A549 (cell line): ENCODE results near the gene RAD51B. TPM values are rescaled to one million over a fixed set of nuclear protein-coding genes. Genes with fewer than 3 reads are reported as not detected.

Source experiments
- ATAC-seq, 2 experiments: fragments of 200-7000 bp in 1 of 2; fragments of >200 bp in 1 of 2; cut with Nextera tagmentation in 1 of 2; cut with Tn5 transposase in 1 of 2; 3 replicates each; pipeline versions ENCODE4 v1.8.0 to v1.9.1; 2018 to 2020; ENCODE audit warnings: mild to moderate bottlenecking in 1 of 2, moderate library complexity in 1 of 2
- CTCF ChIA-PET: fragments of 300-600 bp; sonication (Branson Sonifier 250); formaldehyde crosslinking; extraction: SDS; loops from one replicate; lab custom pipeline; 2021; ENCODE audit warnings: antibody characterized with exemption, inconsistent platforms; lab: Yijun Ruan, JAX
- POLR2A ChIA-PET: fragments of 350-600 bp; formaldehyde crosslinking; extraction: SDS; loops from one replicate; lab custom pipeline; 2021; ENCODE audit warnings: antibody characterized with exemption, inconsistent platforms; lab: Yijun Ruan, JAX
- DNase-seq, 2 experiments: peaks; one replicate each; pipeline versions ENCODE4 v3.0.0 to v3.0.0-alpha.2; 2011 to 2016; ENCODE audit warnings: low read depth in 1 of 2, low spot score in 1 of 2
- FAIRE-seq: peaks from 2 replicates; lab custom pipeline; 2011; peaks lifted over from hg19 to GRCh38; lab: Jason Lieb, UNC
- H3K27ac ChIP-seq, 2 experiments: fragments of >200 bp; sonication (Bioruptor Twin); formaldehyde crosslinking; 3 replicates each; pipeline ENCODE4 v1.5.1; 2016 to 2017
- H3K4me1 ChIP-seq: fragments of >200 bp; sonication (Bioruptor Twin); formaldehyde crosslinking; 3 replicates; pipeline ENCODE4 v1.6.1; 2016
- H3K4me2 ChIP-seq: fragments of >200 bp; sonication (Bioruptor Twin); formaldehyde crosslinking; 3 replicates; pipeline ENCODE4 v1.6.1; 2016
- H3K4me3 ChIP-seq: fragments of >200 bp; sonication (Bioruptor Twin); formaldehyde crosslinking; 3 replicates; pipeline ENCODE4 v1.5.1; 2016
- H3K9me3 ChIP-seq: fragments of >200 bp; sonication (Bioruptor Twin); formaldehyde crosslinking; 3 replicates; pipeline ENCODE4 v1.6.1; 2016
- BHLHE40 ChIP-seq: IDR thresholded peaks from 2 replicates; pipeline ENCODE4 v1.6.1; 2012; ENCODE audit warnings: low read depth, low read length, inconsistent platforms
- CEBPB ChIP-seq, 2 experiments: fragments of >200 bp in 1 of 2; sonication (Bioruptor Twin) in 1 of 2; formaldehyde crosslinking in 1 of 2; IDR thresholded peaks; 2 replicates each; pipeline ENCODE4 v1.6.1; 2012 to 2016
- CTCF ChIP-seq: fragments of >200 bp; sonication (Bioruptor Twin); formaldehyde crosslinking; IDR thresholded peaks from 3 replicates; pipeline ENCODE4 v1.5.1; 2016
- EHF ChIP-seq: fragments of 250-450 bp; sonication (Bioruptor Pico); IDR thresholded peaks from 2 replicates; pipeline ENCODE4 v1.5.0; 2020; ENCODE audit warnings: mild to moderate bottlenecking
- HDAC2 ChIP-seq: fragments of 200-600 bp; sonication (generic); IDR thresholded peaks from 2 replicates; pipeline ENCODE4 v1.6.1; 2016
- HEYL ChIP-seq: fragments of 250-450 bp; sonication (Bioruptor Pico); IDR thresholded peaks from 2 replicates; pipeline ENCODE4 v1.8.0; 2021; ENCODE audit warnings: mild to moderate bottlenecking, moderate library complexity
- HOXB13 ChIP-seq: fragments of 250-450 bp; sonication (Bioruptor Pico); IDR thresholded peaks from 2 replicates; pipeline ENCODE4 v1.5.0; 2020; ENCODE audit warnings: low read depth, mild to moderate bottlenecking, moderate library complexity
- KDM1A ChIP-seq: fragments of 200-600 bp; sonication (generic); IDR thresholded peaks from 2 replicates; pipeline ENCODE4 v1.6.1; 2016; ENCODE audit warnings: low read depth, mild to moderate bottlenecking
- MAFK ChIP-seq: fragments of 450-650 bp; IDR thresholded peaks from 2 replicates; pipeline ENCODE4 v1.6.1; 2014; ENCODE audit not compliant: partially characterized antibody
- MAZ ChIP-seq: fragments of 150-350 bp; IDR thresholded peaks from 2 replicates; pipeline ENCODE4 v1.6.1; 2014; ENCODE audit warnings: antibody characterized with exemption, low read depth, low read length, borderline replicate concordance
- MYC ChIP-seq: IDR thresholded peaks from 2 replicates; pipeline ENCODE4 v1.6.1; 2012; ENCODE audit warnings: mild to moderate bottlenecking, inconsistent platforms, low read length, improper control_type of control experiment, borderline replicate concordance
- NFE2L2 ChIP-seq: fragments of 150-350 bp; conservative IDR thresholded peaks from 2 replicates; pipeline ENCODE4 v1.6.1; 2014; ENCODE audit warnings: low read length
- POLR2A ChIP-seq: IDR thresholded peaks from 2 replicates; pipeline ENCODE4 v1.6.1; 2012; ENCODE audit warnings: mild to moderate bottlenecking, low read length
- RARB ChIP-seq: fragments of 250-450 bp; sonication (Bioruptor Pico); IDR thresholded peaks from 2 replicates; pipeline ENCODE4 v1.8.0; 2021; ENCODE audit warnings: mild to moderate bottlenecking, moderate library complexity
- RNF2 ChIP-seq: fragments of 200-600 bp; sonication (generic); IDR thresholded peaks from 2 replicates; pipeline ENCODE4 v1.6.1; 2016; ENCODE audit warnings: low read depth, mild to moderate bottlenecking, antibody characterized with exemption, moderate library complexity, borderline replicate concordance
- SREBF2 ChIP-seq: fragments of 450-650 bp; IDR thresholded peaks from 2 replicates; pipeline ENCODE4 v1.6.1; 2014; ENCODE audit warnings: mild to moderate bottlenecking, moderate library complexity
- TP53 ChIP-seq: fragments of 250-450 bp; sonication (Bioruptor Pico); IDR thresholded peaks from 2 replicates; pipeline ENCODE4 v1.5.0; 2021; ENCODE audit warnings: mild to moderate bottlenecking, moderate library complexity
- WGBS: methylation state at CpG from one replicate; pipeline ENCODE4 v1.1.6; 2017; ENCODE audit errors: missing lambda C conversion rate; 5-methylcytosine and 5-hydroxymethylcytosine counted together
- polyA plus RNA-seq, 4 experiments: library from polyadenylated mRNA; depleted of rRNA in 3 of 4; stranded (reverse); fragments of >200 nt; fragmentation: RNase III in 1 of 4; extraction: RNeasy Plus Mini Kit Qiagen cat#74134 plus additional on column Dnase treatment in 1 of 4; gene quantifications; 2 replicates in 3 of 4; 3 replicates in 1 of 4; pipeline ENCODE4 v1.2.3, GENCODE V29; 2011 to 2017

Gene RAD51B
- polyA plus RNA-seq, 2 of the 4 experiments (the other 2 are of a cell fraction): 7.2 to 10.8 TPM

- no peak for TF ChIP-seq BHLHE40
- no peak for TF ChIP-seq CEBPB (IDR thresholded peaks at IDR 0.05)
- ChIA-PET CTCF (no interaction called here), POLR2A (no interaction called here)
- H3K4me2 ChIP-seq: 0 out of 3 replicates have a peak overlapping the region, but pooled peaks have one; percentile 9
- no peak for DNase-seq
- H3K4me3 ChIP-seq: no peak overlapping the region
- no peaks in the 10 kb centered on the region for H3K9me3 ChIP-seq
- 80% methylated on average over 1 of the region's 1 CpG for WGBS
- H3K4me1 ChIP-seq: peaks cover 32% of the 10 kb centered on the region
- H3K27ac ChIP-seq: peak overlapping the region in 1 of 2 experiments; percentile 51; a peak in 2 of 6 replicates
- FAIRE-seq: no peak
- no peak for ATAC-seq
Observed at GRCh38 chr14:68404146-68404527, 584.6 kb downstream of the RAD51B start.

GRCh38 chr14:68404652-68405183, 585.1 kb downstream of the RAD51B start:
- WGBS: 72% methylated on average over 5 of the region's 5 CpGs
- POLR2A ChIA-PET: no interaction called here

GRCh38 chr14:68405961-68406360, 586.4 kb downstream of the RAD51B start:
- CTCF ChIA-PET: interaction anchor here (2.2 kb wide), 1 partner anchor 472 kb away, joined by 6 read pairs; no protein-coding TSS in a partner anchor
- Histone ChIP-seq H3K4me3 (no peak overlapping the region), H3K4me1 (peaks cover 25% of the 10 kb centered on the region), H3K27ac (peak overlapping the region in 1 of 2 experiments; percentile 32; a peak in 1 of 6 replicates), H3K4me2 (no peak overlapping the region), H3K9me3 (no peaks in the 10 kb centered on the region)
- 94% methylated on average over 1 of the region's 1 CpG for WGBS
- TF ChIP-seq SREBF2 (no peak), MAFK (peak; percentile 5)
- FAIRE-seq: no peak
- no peak for DNase-seq
- POLR2A ChIA-PET: interaction anchor here (0.6 kb wide), 1 partner anchor 90 kb away, joined by 4 read pairs; no protein-coding TSS in a partner anchor
- ATAC-seq: 0 out of 6 replicates have a peak, but pooled peaks of 1 of the 2 experiments have one; percentile 24

More at GRCh38 chr14:68404652-68405183, 585.1 kb downstream of the RAD51B start:
- CTCF ChIA-PET: no interaction called here
- peaks cover 32% of the 10 kb centered on the region for H3K4me1 ChIP-seq
- ATAC-seq: no peak
- no peak for FAIRE-seq
- H3K4me2 ChIP-seq: no peak overlapping the region
- peak overlapping the region in 1 of 2 experiments; percentile 51; a peak in 3 of 6 replicates for H3K27ac ChIP-seq
- no peaks in the 10 kb centered on the region for H3K9me3 ChIP-seq
- H3K4me3 ChIP-seq: no peak overlapping the region
- no peak for DNase-seq
- TF ChIP-seq POLR2A: no peak
- TF ChIP-seq EHF (CRISPR knock-in tag): no peak
- no peak for TF ChIP-seq RARB
- no peak for TF ChIP-seq MYC
- no peak for TF ChIP-seq MAZ
- TF ChIP-seq TP53 (CRISPR knock-in tag): no peak
- no peak for TF ChIP-seq RNF2
- no peak for TF ChIP-seq CTCF
- no peak for TF ChIP-seq HDAC2
- no peak for TF ChIP-seq HOXB13 (CRISPR knock-in tag)
- no peak for TF ChIP-seq NFE2L2
- TF ChIP-seq, all 56 proteins: peak for 0

GRCh38 chr14:68407285-68407684, 587.7 kb downstream of the RAD51B start:
- POLR2A ChIA-PET: no interaction called here
- CTCF ChIA-PET: interaction anchor here (2.2 kb wide), 1 partner anchor 473 kb away, joined by 6 read pairs; no protein-coding TSS in a partner anchor
- TF ChIP-seq HEYL (no peak), KDM1A (no peak), BHLHE40 (no peak), RNF2 (no peak)
- ATAC-seq (no peak), FAIRE-seq (no peak), DNase-seq (no peak)
- no peak overlapping the region for H3K4me3 ChIP-seq
- peak overlapping the region in 1 of 2 experiments; percentile 71; a peak in 3 of 6 replicates for H3K27ac ChIP-seq
- peaks cover 35% of the 10 kb centered on the region for H3K4me1 ChIP-seq
- 44% methylated on average over 1 of the region's 1 CpG for WGBS
- H3K4me2 ChIP-seq: no peak overlapping the region
- H3K9me3 ChIP-seq: no peaks in the 10 kb centered on the region
